Nephron progenitor cell (in vitro differentiated cells): ENCODE data around the gene OR2AP1.
"Not testable (repeated sequence)": the region's sequence is repeated elsewhere in the genome, so short reads cannot be mapped to it uniquely, and the experiment has no call there.

Source experiments
- DNase-seq: peaks from one replicate; pipeline ENCODE4 v3.0.0; 2021
- H3K27ac Mint-ChIP-seq: 2 replicates; pipeline ENCODE4 v1.8.0; 2021; ENCODE audit warnings: mild to moderate bottlenecking, moderate library complexity, mixed read lengths
- H3K27me3 Mint-ChIP-seq: 2 replicates; pipeline ENCODE4 v1.8.0; 2021; ENCODE audit warnings: mild to moderate bottlenecking, low read depth, mixed read lengths; ENCODE audit not compliant: poor library complexity
- H3K36me3 Mint-ChIP-seq: 2 replicates; pipeline ENCODE4 v1.8.0; 2021; ENCODE audit warnings: low read depth, mixed read lengths
- H3K4me1 Mint-ChIP-seq: 2 replicates; pipeline ENCODE4 v1.8.0; 2021; ENCODE audit warnings: mixed read lengths
- H3K4me3 Mint-ChIP-seq: 2 replicates; pipeline ENCODE4 v1.8.0; 2021; ENCODE audit warnings: mild to moderate bottlenecking, moderate library complexity, mixed read lengths
- H3K9me3 Mint-ChIP-seq: 2 replicates; pipeline ENCODE4 v1.8.0; 2021; ENCODE audit warnings: mild to moderate bottlenecking, moderate library complexity, mixed read lengths
- CTCF ChIP-seq: fragments of 200-600 bp; sonication (generic); IDR thresholded peaks from 2 replicates; pipeline ENCODE4 v1.5.0; 2021; ENCODE audit warnings: antibody characterized with exemption

Gene OR2AP1

GRCh38 chr12:55572168-55572567 is at the start of gene OR2AP1:
OR2AP1 (plus strand) TSS chr12:55572468; CDS start chr12:55574415, 1,947 bp downstream.
- peaks cover 38% of the 10 kb centered on the region for H3K9me3 Mint-ChIP-seq
- H3K27me3 Mint-ChIP-seq: peaks cover 9% of the 10 kb centered on the region
- no peak within 1 kb of the TSS for H3K4me3 Mint-ChIP-seq
- H3K27ac Mint-ChIP-seq: no peak within 1 kb of the TSS
- no peak for DNase-seq
- no peaks in the 10 kb centered on the region for H3K36me3 Mint-ChIP-seq
- H3K4me1 Mint-ChIP-seq: no peaks in the 10 kb centered on the region
- TF ChIP-seq CTCF: no peak

GRCh38 chr12:55548235-55548634 is 24.0 kb upstream of the OR2AP1 start:
- not testable (repeated sequence) for H3K27ac Mint-ChIP-seq, H3K36me3 Mint-ChIP-seq, H3K4me3 Mint-ChIP-seq, DNase-seq, H3K4me1 Mint-ChIP-seq
- Mint-ChIP-seq H3K27me3 (peaks cover 16% of the 10 kb centered on the region), H3K9me3 (peaks cover 19% of the 10 kb centered on the region)

GRCh38 chr12:55548756-55549155 is 23.5 kb upstream of the OR2AP1 start:
- no peak for DNase-seq
- H3K9me3 Mint-ChIP-seq: peaks cover 19% of the 10 kb centered on the region
- TF ChIP-seq CTCF: no peak

GRCh38 chr12:55549302-55549701 is 23.0 kb upstream of the OR2AP1 start, which contains the start of gene OR6C4:
OR6C4 (plus strand) TSS chr12:55549602; CDS start chr12:55551227, 1,625 bp downstream.
- Mint-ChIP-seq H3K4me1 (no peaks in the 10 kb centered on the region), H3K27ac (no peak within 1 kb of the TSS), H3K4me3 (no peak within 1 kb of the TSS), H3K36me3 (no peaks in the 10 kb centered on the region), H3K27me3 (peaks cover 13% of the 10 kb centered on the region), H3K9me3 (peaks cover 19% of the 10 kb centered on the region)
- no peak for TF ChIP-seq CTCF
- no peak for DNase-seq

More at GRCh38 chr12:55548756-55549155, 23.5 kb upstream of the OR2AP1 start:
- Mint-ChIP-seq H3K4me3 (no peak overlapping the region), H3K4me1 (no peaks in the 10 kb centered on the region), H3K36me3 (no peaks in the 10 kb centered on the region), H3K27ac (no peak overlapping the region), H3K27me3 (peaks cover 14% of the 10 kb centered on the region)

- Mint-ChIP-seq H3K4me3 (no peak overlapping the region), H3K27me3 (peaks cover 9% of the 10 kb centered on the region), H3K4me1 (no peaks in the 10 kb centered on the region), H3K27ac (no peak overlapping the region), H3K36me3 (peaks cover 5% of the 10 kb centered on the region), H3K9me3 (peaks cover 33% of the 10 kb centered on the region)
- no peak for DNase-seq
- no peak for TF ChIP-seq CTCF
Observed at GRCh38 chr12:55554296-55554695, 18.0 kb upstream of the OR2AP1 start.

GRCh38 chr12:55570060-55570459 is 2.2 kb upstream of the OR2AP1 start:
- not testable (repeated sequence) for H3K4me1 Mint-ChIP-seq, DNase-seq, H3K36me3 Mint-ChIP-seq, H3K27ac Mint-ChIP-seq, H3K4me3 Mint-ChIP-seq
- Mint-ChIP-seq H3K9me3 (peaks cover 42% of the 10 kb centered on the region), H3K27me3 (peaks cover 12% of the 10 kb centered on the region)

GRCh38 chr12:55570689-55571088 is 1.6 kb upstream of the OR2AP1 start:
- not testable (repeated sequence) for H3K27ac Mint-ChIP-seq, H3K36me3 Mint-ChIP-seq, DNase-seq, H3K4me1 Mint-ChIP-seq, H3K4me3 Mint-ChIP-seq
- peaks cover 12% of the 10 kb centered on the region for H3K27me3 Mint-ChIP-seq
- H3K9me3 Mint-ChIP-seq: peaks cover 38% of the 10 kb centered on the region
